ENCODE measurements around the gene ERGIC1.

ERGIC1 gene

GRCh38 chr5:172999372-172999973 is 165.4 kb downstream of the ERGIC1 start:
- Histone ChIP-seq H3K4me2 (ENCODE audit: low read length) (no peak overlapping the region), H3K27ac (ENCODE audit: low read depth, low read length) (no peak overlapping the region), H3K9me3 (ENCODE audit: control insufficient read depth, insufficient read depth, low read length) (no peaks in the 10 kb centered on the region), H3F3A (ENCODE audit: control insufficient read depth, insufficient read depth) (no peaks in the 10 kb centered on the region), H3K27me3 (ENCODE audit: control insufficient read depth, low read length) (no peaks in the 10 kb centered on the region), H3K36me3 (ENCODE audit: control insufficient read depth, low read length) (peaks cover 66% of the 10 kb centered on the region), H3K79me2 (ENCODE audit: control insufficient read depth, low read length) (peaks cover 93% of the 10 kb centered on the region), H3K4me1 (ENCODE audit: control insufficient read depth, low read length) (peaks cover 20% of the 10 kb centered on the region), H4K20me1 (ENCODE audit: control insufficient read depth, insufficient read depth, low read depth, low read length) (peaks cover 7% of the 10 kb centered on the region; the same call in 1 of the 2 replicates), H3K9me2 (replicated peaks; ENCODE audit: control insufficient read depth, low read length) (no peaks in the 10 kb centered on the region), H3K4me3 (ENCODE audit: low read length) (no peak overlapping the region)
- TF ChIP-seq EZH2phosphoT487 (IDR thresholded peaks at IDR 0.05; ENCODE audit: borderline replicate concordance, low read length), result no peak
- no peak for TF ChIP-seq CTCF (IDR thresholded peaks at IDR 0.05; ENCODE audit: low read depth, low read length, poor library complexity, severe bottlenecking)

DNA sequence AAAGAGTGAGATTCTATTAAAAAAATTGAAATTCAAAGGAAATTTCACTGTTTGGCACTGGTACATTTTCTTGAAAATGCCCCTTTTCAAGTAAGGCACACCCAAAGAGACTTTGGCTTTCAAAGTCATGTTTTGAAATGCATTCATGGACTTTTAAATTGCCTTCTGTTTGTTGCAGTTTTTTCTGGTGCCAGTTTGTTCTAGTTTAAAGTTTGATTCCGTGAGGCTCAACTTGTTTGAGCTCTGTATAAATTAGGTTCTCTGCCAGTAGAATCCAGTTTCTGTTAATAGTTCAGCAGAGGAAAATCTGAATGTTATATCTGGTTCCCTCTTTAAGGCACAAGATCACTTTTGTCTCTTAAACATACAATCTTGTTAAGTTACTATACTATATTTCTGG is 165.9 kb downstream of the ERGIC1 start:
- peaks cover 93% of the 10 kb centered on the region for H3K79me2 ChIP-seq (ENCODE audit: control insufficient read depth, low read length)

DNA sequence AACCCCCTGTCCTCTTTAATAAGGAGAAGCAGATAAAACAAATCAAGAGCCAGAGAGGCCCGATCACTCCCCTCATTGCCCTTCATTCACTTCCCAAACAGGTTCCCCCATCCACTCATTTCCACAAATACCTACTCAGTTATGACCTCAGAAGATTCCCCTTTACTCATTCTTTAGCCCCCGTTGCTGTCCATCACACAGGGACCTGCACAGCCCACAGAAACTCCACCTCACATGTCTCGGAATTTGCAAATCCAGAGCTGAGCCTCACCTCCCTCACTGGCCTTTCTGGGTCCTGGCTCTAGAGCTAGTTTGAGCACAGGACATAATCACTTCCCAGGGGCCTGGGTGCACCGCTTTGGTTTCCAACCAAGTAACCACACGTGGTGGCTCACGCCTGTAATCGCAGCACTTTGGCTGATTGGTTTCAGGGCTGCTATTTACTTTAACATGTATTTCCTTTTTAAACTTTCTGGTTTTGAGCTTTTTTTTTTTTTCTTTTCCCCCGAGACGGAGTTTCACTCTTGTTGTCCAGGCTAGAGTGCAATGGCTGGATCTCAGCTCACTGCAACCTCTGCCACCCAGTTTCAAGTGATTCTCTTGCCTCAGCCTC is 167.3 kb downstream of the ERGIC1 start:
- H3K9me3 ChIP-seq (ENCODE audit: control insufficient read depth, insufficient read depth, low read length), result no peaks in the 10 kb centered on the region
- H4K20me1 ChIP-seq (ENCODE audit: control insufficient read depth, insufficient read depth, low read depth, low read length), result peaks cover 10% of the 10 kb centered on the region; the same call in 1 of the 2 replicates
- TF ChIP-seq EZH2phosphoT487 (IDR thresholded peaks at IDR 0.05; ENCODE audit: borderline replicate concordance, low read length) (no peak), CTCF (IDR thresholded peaks at IDR 0.05; ENCODE audit: low read depth, low read length, poor library complexity, severe bottlenecking) (no peak)
- no peak overlapping the region for H3K4me3 ChIP-seq (ENCODE audit: low read length)
- H3K9me2 ChIP-seq (replicated peaks; ENCODE audit: control insufficient read depth, low read length), result no peaks in the 10 kb centered on the region
- H3K36me3 ChIP-seq (ENCODE audit: control insufficient read depth, low read length), result peaks cover 51% of the 10 kb centered on the region
- H3K27ac ChIP-seq (ENCODE audit: low read depth, low read length), result no peak overlapping the region
- no peaks in the 10 kb centered on the region for H3F3A ChIP-seq (ENCODE audit: control insufficient read depth, insufficient read depth)
- H3K4me2 ChIP-seq (ENCODE audit: low read length), result no peak overlapping the region
- peaks cover 20% of the 10 kb centered on the region for H3K4me1 ChIP-seq (ENCODE audit: control insufficient read depth, low read length)
- H3K27me3 ChIP-seq (ENCODE audit: control insufficient read depth, low read length), result no peaks in the 10 kb centered on the region
- peaks cover 95% of the 10 kb centered on the region for H3K79me2 ChIP-seq (ENCODE audit: control insufficient read depth, low read length)

More for the DNA sequence above, 165.9 kb downstream of the ERGIC1 start:
- Histone ChIP-seq H3K4me1 (ENCODE audit: control insufficient read depth, low read length) (peaks cover 20% of the 10 kb centered on the region), H3F3A (ENCODE audit: control insufficient read depth, insufficient read depth) (no peaks in the 10 kb centered on the region), H3K4me3 (ENCODE audit: low read length) (no peak overlapping the region), H3K9me2 (replicated peaks; ENCODE audit: control insufficient read depth, low read length) (no peaks in the 10 kb centered on the region), H3K36me3 (ENCODE audit: control insufficient read depth, low read length) (peaks cover 64% of the 10 kb centered on the region), H3K9me3 (ENCODE audit: control insufficient read depth, insufficient read depth, low read length) (no peaks in the 10 kb centered on the region), H3K4me2 (ENCODE audit: low read length) (no peak overlapping the region), H3K27me3 (ENCODE audit: control insufficient read depth, low read length) (no peaks in the 10 kb centered on the region), H3K27ac (ENCODE audit: low read depth, low read length) (no peak overlapping the region), H4K20me1 (ENCODE audit: control insufficient read depth, insufficient read depth, low read depth, low read length) (peaks cover 10% of the 10 kb centered on the region; the same call in 1 of the 2 replicates)
- TF ChIP-seq EZH2phosphoT487 (IDR thresholded peaks at IDR 0.05; ENCODE audit: borderline replicate concordance, low read length) (no peak), CTCF (IDR thresholded peaks at IDR 0.05; ENCODE audit: low read depth, low read length, poor library complexity, severe bottlenecking) (no peak)
